Heart right ventricle (tissue), 16 donors: ENCODE results near the gene KCNH6. TPM values are rescaled to one million over a fixed set of nuclear protein-coding genes. Genes with fewer than 3 reads are reported as not detected.

Experiments used
- ATAC-seq, 8 donors: fragments of 200-7000 bp; cut with Tn5 transposase; one replicate each; pipeline ENCODE4 v1.9.1; 2020; ENCODE audit warnings: mild to moderate bottlenecking in 8 of 8, moderate library complexity in 8 of 8, moderate number of reproducible peaks in 1 of 8
- DNase-seq, 2 donors: peaks; one replicate each; pipeline ENCODE4 v3.0.0-alpha.2; 2020
- H3K27ac ChIP-seq, 10 donors: fragments of 200-600 bp; sonication (generic) in 2 of 10; one replicate each; pipeline versions ENCODE4 v1.5.0 to v1.8.0; 2020 to 2022; ENCODE audit warnings: mild to moderate bottlenecking in 3 of 10
- H3K27me3 ChIP-seq, 7 donors: fragments of 200-600 bp; one replicate each; pipeline ENCODE4 v1.8.0; 2021 to 2022; ENCODE audit warnings: mild to moderate bottlenecking in 2 of 7
- H3K36me3 ChIP-seq, 9 donors: fragments of 200-600 bp; sonication (generic) in 1 of 9; one replicate each; pipeline versions ENCODE4 v1.5.0 to v1.8.0; 2020 to 2022; ENCODE audit warnings: mild to moderate bottlenecking in 2 of 9
- H3K4me1 ChIP-seq, 9 donors: fragments of 200-600 bp; sonication (generic) in 1 of 9; one replicate each; pipeline versions ENCODE4 v1.5.0 to v1.8.0; 2020 to 2022; ENCODE audit warnings: mild to moderate bottlenecking in 4 of 9
- H3K4me3 ChIP-seq, 10 donors: fragments of 200-600 bp; sonication (generic) in 2 of 10; one replicate each; pipeline versions ENCODE4 v1.5.0 to v1.8.0; 2020 to 2022; ENCODE audit warnings: mild to moderate bottlenecking in 7 of 10, moderate library complexity in 2 of 10
- H3K9me3 ChIP-seq, 11 donors: fragments of 200-600 bp in 10 of 11; sonication (generic) in 2 of 11; one replicate each; pipeline versions ENCODE4 v1.5.0 to v1.8.0; 2013 to 2022; ENCODE audit warnings: mild to moderate bottlenecking in 2 of 11, control low read depth in 1 of 11, moderate library complexity in 1 of 11
- CTCF ChIP-seq, 9 donors: fragments of 200-600 bp; sonication (generic) in 2 of 9; IDR thresholded peaks; one replicate each; pipeline versions ENCODE4 v1.5.0 to v1.8.0; 2021 to 2022; ENCODE audit warnings: antibody characterized with exemption in 9 of 9, mild to moderate bottlenecking in 5 of 9, moderate library complexity in 1 of 9
- WGBS, 2 donors: extraction: QIAGEN DNeasy Blood & Tissue Kit; methylation state at CpG; one replicate each; pipeline ENCODE4 v1.1.7; 2013; ENCODE audit warnings: inconsistent platforms in 1 of 2; 5-methylcytosine and 5-hydroxymethylcytosine counted together
- intact Hi-C, 10 donors: fragments of 100-400 bp; cut with DNase I; formaldehyde crosslinking; loops; one replicate each; pipeline versions ENCODE4 v1.11.1 to v1.14.2; 2022
- polyA plus RNA-seq, 2 donors: library from polyadenylated mRNA; stranded (reverse); fragments of 200-250 nt; gene quantifications; one replicate each; pipeline ENCODE4 v1.2.3, GENCODE V29; 2013
- total RNA-seq, 10 donors: library from RNA; stranded (reverse); fragmentation: NEBNext Ultra II Directional in 3 of 10; extraction: Animal tissue kit (Norgen Biotek cat#: 25700) in 3 of 10; gene quantifications; one replicate each; pipeline versions ENCODE4 v1.2.1 to v1.2.4, GENCODE V29; 2021 to 2023
- donor health status: Arrhythmogenic right ventricular cardiomyopathy.
- donor health status: ischemic (EF 13 %, LVEDD 7.1; RV severe dilation, severe dysfunction).
- donor health status: healthy with polysubstance abuse.
- donor health status: DM: no; HTN: yes; CAD: no.
- donor health status: DM: no; HTN: no; CAD: no.
- donor health status: ischemic (EF 25% LVEDD 6.9; RV normal size, moderate dysfunction).
- donor health status: ischemic (EF 25% LVEDD 5.7; RV mildly dilated, moderate dysfunction).
- donor health status: healthy.
- donor health status: DM: yes; HTN: yes; CAD: no.
- donor health status: Ischemic cardiomyopathy.
- donor health status: ischemic (EF 35%, LVEDD 5.7; RV mildly dilated, moderate dysfunction).
- donor health status: nonischemic (EF 11% LVEDD 7.7; RV severe dilation, severe dysfunction).
- donor health status: DM: yes; HTN: yes; CAD: no.
- donor health status: PGD.
- donor health status: ischemic (EF 29% LVEDD 5.4; RV normal size, mild dysfunction).
- donor health status: nonischemic (EF 23%, LVEDD 6.1; RV moderate dilation, normal function).

Gene KCNH6
- total and polyA plus RNA-seq, 12 donors, result 0.11 TPM; not detected in 11

GRCh38 chr17:63488851-63489250, 34.3 kb upstream of the KCNH6 start:
- DNase-seq (no peak), ATAC-seq (no peak)
- no peak overlapping the region for H3K27ac ChIP-seq
- no peaks in the 10 kb centered on the region for H3K9me3 ChIP-seq
- intact Hi-C loops, result loop anchor here in 1 of 10 donors (10.0 kb wide), 1 partner anchor 1924 kb away; no protein-coding TSS in a partner anchor
- H3K36me3 ChIP-seq, result peaks cover 0 to 91% (median 0%) of the 10 kb centered on the region in 9 donors
- no peak overlapping the region for H3K4me3 ChIP-seq
- TF ChIP-seq CTCF (IDR thresholded peaks at IDR 0.05), result no peak
- no peaks in the 10 kb centered on the region for H3K4me1 ChIP-seq
- H3K27me3 ChIP-seq, result peaks cover 0 to 8% (median 0%) of the 10 kb centered on the region in 7 donors
- 94 to 96% methylated on average over 10 of the region's 10 CpGs for WGBS, 2 donors

GRCh38 chr17:63489291-63489690, 33.9 kb upstream of the KCNH6 start:
- DNase-seq (no peak), ATAC-seq (no peak)
- intact Hi-C loops, result loop anchor here in 1 of 10 donors (10.0 kb wide), 1 partner anchor 1924 kb away; no protein-coding TSS in a partner anchor
- Histone ChIP-seq H3K27me3 (peaks cover 0 to 8% (median 0%) of the 10 kb centered on the region in 7 donors), H3K4me3 (no peak overlapping the region), H3K4me1 (no peaks in the 10 kb centered on the region), H3K9me3 (no peaks in the 10 kb centered on the region), H3K36me3 (peaks cover 0 to 89% (median 0%) of the 10 kb centered on the region in 9 donors), H3K27ac (no peak overlapping the region)
- WGBS, 2 donors, result 83 to 84% methylated on average over 6 of the region's 6 CpGs
- TF ChIP-seq CTCF (IDR thresholded peaks at IDR 0.05), result no peak

- Histone ChIP-seq H3K27me3 (peaks cover 0 to 8% (median 0%) of the 10 kb centered on the region in 7 donors), H3K4me3 (no peak overlapping the region), H3K9me3 (no peaks in the 10 kb centered on the region), H3K4me1 (no peaks in the 10 kb centered on the region), H3K36me3 (peaks cover 0 to 90% (median 0%) of the 10 kb centered on the region in 9 donors), H3K27ac (no peak overlapping the region)
- no peak for DNase-seq
- intact Hi-C loops, result loop anchor here in 1 of 10 donors (10.0 kb wide), 1 partner anchor 54 kb away; no protein-coding TSS in a partner anchor
- no peak for ATAC-seq
- TF ChIP-seq CTCF (IDR thresholded peaks at IDR 0.05), result no peak
- WGBS, 2 donors, result 37 to 48% methylated on average over 10 of the region's 10 CpGs
These were observed 32.8 kb upstream of the KCNH6 start for GRCh38 chr17:63490329-63490728.

- Histone ChIP-seq H3K27ac (no peak overlapping the region), H3K9me3 (no peaks in the 10 kb centered on the region), H3K27me3 (peaks cover 0 to 8% (median 0%) of the 10 kb centered on the region in 7 donors), H3K36me3 (peaks cover 0 to 90% (median 0%) of the 10 kb centered on the region in 9 donors), H3K4me1 (no peaks in the 10 kb centered on the region), H3K4me3 (no peak overlapping the region)
- no peak for TF ChIP-seq CTCF (IDR thresholded peaks at IDR 0.05)
- 83 to 89% methylated on average over 22 of the region's 22 CpGs for WGBS, 2 donors
- no peak for DNase-seq
- no peak for ATAC-seq
- intact Hi-C loops, result loop anchor here in 1 of 10 donors (10.0 kb wide), 1 partner anchor 54 kb away; no protein-coding TSS in a partner anchor
These were observed 32.2 kb upstream of the KCNH6 start for GRCh38 chr17:63490858-63491400.
